Suprapubic skin (tissue), 4 donors: ENCODE data around the gene MMUT. TPM values are rescaled to one million over a fixed set of nuclear protein-coding genes. Genes with fewer than 3 reads are reported as not detected.

Experiments used
- DNase-seq, 2 donors: peaks; one replicate each; pipeline ENCODE4 v3.0.0-alpha.2; 2019; ENCODE audit warnings: low spot score in 2 of 2
- H3K27ac ChIP-seq: fragments of 200-600 bp; sonication (generic); one replicate; pipeline ENCODE4 v1.5.1; 2019
- H3K27me3 ChIP-seq: fragments of 200-600 bp; sonication (generic); one replicate; pipeline ENCODE4 v1.5.1; 2019
- H3K36me3 ChIP-seq: fragments of 200-600 bp; sonication (generic); one replicate; pipeline ENCODE4 v1.5.1; 2019
- H3K4me1 ChIP-seq: fragments of 200-600 bp; sonication (generic); one replicate; pipeline ENCODE4 v1.5.1; 2019
- H3K4me3 ChIP-seq: fragments of 200-600 bp; sonication (generic); one replicate; pipeline ENCODE4 v1.5.1; 2019; ENCODE audit warnings: mild to moderate bottlenecking
- H3K9me3 ChIP-seq: fragments of 200-600 bp; sonication (generic); one replicate; pipeline ENCODE4 v1.5.1; 2019
- EP300 ChIP-seq: sonication (generic); formaldehyde crosslinking; IDR thresholded peaks from one replicate; pipeline ENCODE4 v1.6.1; 2017; ENCODE audit warnings: antibody characterized with exemption
- POLR2A ChIP-seq, 2 donors: fragments of 450-650 bp; IDR thresholded peaks; one replicate each; pipeline ENCODE4 v1.6.1; 2017; ENCODE audit warnings: antibody characterized with exemption in 2 of 2, mild to moderate bottlenecking in 2 of 2, moderate library complexity in 2 of 2
- POLR2AphosphoS5 ChIP-seq, 3 donors: sonication (generic); formaldehyde crosslinking; IDR thresholded peaks; one replicate each; pipeline ENCODE4 v1.6.1; 2017; ENCODE audit warnings: antibody characterized with exemption in 3 of 3
- WGBS: methylation state at CpG from one replicate; pipeline ENCODE4 v1.1.5; 2018; 5-methylcytosine and 5-hydroxymethylcytosine counted together
- total RNA-seq, 4 donors: library from RNA; depleted of rRNA; stranded (reverse); fragments of >200 nt; gene quantifications; one replicate each; pipeline ENCODE4 v1.1.0, GENCODE V29; 2016
- TF ChIP-seq, protein P1 (sequence below), 2 donors: fragments of 200-600 bp in 1 of 2; fragments of 450-650 bp in 1 of 2; sonication (generic) in 1 of 2; IDR thresholded peaks; one replicate each; pipeline ENCODE4 v1.5.1; 2016 to 2019; ENCODE audit warnings: antibody characterized with exemption in 2 of 2, mild to moderate bottlenecking in 1 of 2, moderate library complexity in 1 of 2

Gene MMUT
- 10 to 100 TPM; 10.9 to 17.9 (median 16.1) TPM for total RNA-seq

DNA sequence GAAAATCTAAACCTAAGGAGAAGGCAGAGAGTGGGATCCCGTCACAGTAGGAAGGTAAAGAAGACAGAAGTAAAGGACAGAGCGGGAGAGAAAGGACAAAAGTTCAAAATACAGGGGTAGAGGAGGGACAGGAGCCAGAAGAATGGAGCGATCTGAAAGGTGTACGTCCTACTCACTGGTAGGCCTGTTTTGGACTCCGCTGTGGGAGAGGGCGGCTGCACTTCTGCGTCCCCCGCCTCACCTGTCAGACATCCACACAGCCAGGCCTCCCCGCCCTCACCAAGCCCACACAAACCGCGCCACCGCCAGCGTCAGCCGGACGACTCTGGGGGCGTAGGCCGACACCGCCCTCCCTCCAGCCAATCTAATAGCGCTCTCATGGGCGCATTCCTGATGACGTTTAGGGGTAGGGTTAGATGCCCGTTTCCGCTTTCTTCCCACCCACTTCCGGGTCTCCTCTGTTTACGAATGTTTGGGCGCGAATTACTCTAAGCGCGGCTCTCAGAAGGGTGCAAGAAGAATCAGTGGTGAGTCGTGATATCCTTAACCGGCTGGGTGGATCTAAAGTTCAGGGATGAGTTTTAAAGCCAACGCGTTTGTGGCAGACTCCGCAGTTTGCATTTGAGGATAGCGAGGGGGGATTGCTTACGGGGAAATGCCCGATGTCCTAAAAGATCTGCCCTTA, at the start of gene MMUT, which contains the start of gene CENPQ:
TSS of gene MMUT (minus strand) at position 327 of the 685 bp plus-strand sequence. CDS start 3,787 bp downstream, outside the sequence.
TSS of gene CENPQ (plus strand) at position 444 of the 685 bp plus-strand sequence. CDS start 6,807 bp downstream, outside the sequence.
- H3K27ac ChIP-seq = peak within 1 kb of the TSS; percentile 88
- H3K36me3 ChIP-seq = peaks cover 7% of the 10 kb centered on the region
- WGBS = 1% methylated on average over 34 of the region's 37 CpGs
- H3K4me1 ChIP-seq = peaks cover 38% of the 10 kb centered on the region
- peak within 1 kb of the TSS; percentile 77 for H3K4me3 ChIP-seq
- DNase-seq = peak; percentile 95 to 96
- H3K9me3 ChIP-seq = no peaks in the 10 kb centered on the region
- peak; percentile 31 for TF ChIP-seq EP300
- peak in 2 of 3 donors; percentile 73 to 95 for TF ChIP-seq POLR2AphosphoS5 (IDR thresholded peaks at IDR 0.05)
- TF ChIP-seq, protein P1, sequence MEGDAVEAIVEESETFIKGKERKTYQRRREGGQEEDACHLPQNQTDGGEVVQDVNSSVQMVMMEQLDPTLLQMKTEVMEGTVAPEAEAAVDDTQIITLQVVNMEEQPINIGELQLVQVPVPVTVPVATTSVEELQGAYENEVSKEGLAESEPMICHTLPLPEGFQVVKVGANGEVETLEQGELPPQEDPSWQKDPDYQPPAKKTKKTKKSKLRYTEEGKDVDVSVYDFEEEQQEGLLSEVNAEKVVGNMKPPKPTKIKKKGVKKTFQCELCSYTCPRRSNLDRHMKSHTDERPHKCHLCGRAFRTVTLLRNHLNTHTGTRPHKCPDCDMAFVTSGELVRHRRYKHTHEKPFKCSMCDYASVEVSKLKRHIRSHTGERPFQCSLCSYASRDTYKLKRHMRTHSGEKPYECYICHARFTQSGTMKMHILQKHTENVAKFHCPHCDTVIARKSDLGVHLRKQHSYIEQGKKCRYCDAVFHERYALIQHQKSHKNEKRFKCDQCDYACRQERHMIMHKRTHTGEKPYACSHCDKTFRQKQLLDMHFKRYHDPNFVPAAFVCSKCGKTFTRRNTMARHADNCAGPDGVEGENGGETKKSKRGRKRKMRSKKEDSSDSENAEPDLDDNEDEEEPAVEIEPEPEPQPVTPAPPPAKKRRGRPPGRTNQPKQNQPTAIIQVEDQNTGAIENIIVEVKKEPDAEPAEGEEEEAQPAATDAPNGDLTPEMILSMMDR (IDR thresholded peaks at IDR 0.05) = no peak
- TF ChIP-seq POLR2A (IDR thresholded peaks at IDR 0.05) = peak in 1 of 2 donors; percentile 50
- no peaks in the 10 kb centered on the region for H3K27me3 ChIP-seq

GRCh38 chr6:49509342-49509741, 46.3 kb upstream of the MMUT start:
- no peak overlapping the region for H3K4me3 ChIP-seq
- no peak for TF ChIP-seq EP300
- TF ChIP-seq POLR2AphosphoS5 (IDR thresholded peaks at IDR 0.05) = no peak
- no peak for TF ChIP-seq POLR2A (IDR thresholded peaks at IDR 0.05)
- TF ChIP-seq, protein P1 (IDR thresholded peaks at IDR 0.05) = no peak
- WGBS = 78% methylated on average over 3 of the region's 3 CpGs
- DNase-seq = no peak
- H3K9me3 ChIP-seq = no peaks in the 10 kb centered on the region
- no peaks in the 10 kb centered on the region for H3K36me3 ChIP-seq
- no peaks in the 10 kb centered on the region for H3K4me1 ChIP-seq
- no peaks in the 10 kb centered on the region for H3K27me3 ChIP-seq
- H3K27ac ChIP-seq = no peak overlapping the region

DNA sequence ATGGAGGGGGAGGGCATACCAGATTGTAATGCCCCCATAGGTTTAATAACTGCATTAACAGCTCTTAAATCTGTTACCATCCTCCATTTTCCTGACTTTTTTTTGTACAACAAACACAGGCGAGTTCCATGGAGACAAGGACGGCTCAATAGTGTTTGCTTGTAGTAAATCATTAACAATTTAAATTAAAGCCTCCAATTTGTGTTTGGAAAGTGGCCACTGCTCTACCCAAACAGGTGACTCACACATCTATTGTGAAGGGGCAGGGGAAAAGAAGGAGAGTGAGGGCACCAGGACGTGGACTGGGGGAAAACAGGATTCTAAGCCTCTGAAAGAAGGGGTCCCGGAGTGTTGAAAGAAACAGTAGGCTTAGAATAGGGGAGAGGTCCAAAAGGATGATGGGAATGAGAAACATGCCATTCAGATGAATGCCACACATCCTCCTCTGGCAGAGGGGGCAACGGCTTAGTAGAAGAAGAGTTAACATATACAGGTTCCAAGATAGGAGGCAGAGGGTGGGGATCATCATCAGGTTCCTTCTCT, 43.6 kb upstream of the MMUT start:
- Histone ChIP-seq H3K4me1 (no peaks in the 10 kb centered on the region), H3K4me3 (no peak overlapping the region), H3K9me3 (no peaks in the 10 kb centered on the region), H3K27ac (no peak overlapping the region), H3K36me3 (no peaks in the 10 kb centered on the region), H3K27me3 (no peaks in the 10 kb centered on the region)
- TF ChIP-seq POLR2AphosphoS5 (IDR thresholded peaks at IDR 0.05) = no peak
- TF ChIP-seq, protein P1 (IDR thresholded peaks at IDR 0.05) = no peak
- no peak for DNase-seq
- WGBS = 83% methylated on average over 5 of the region's 5 CpGs

DNA sequence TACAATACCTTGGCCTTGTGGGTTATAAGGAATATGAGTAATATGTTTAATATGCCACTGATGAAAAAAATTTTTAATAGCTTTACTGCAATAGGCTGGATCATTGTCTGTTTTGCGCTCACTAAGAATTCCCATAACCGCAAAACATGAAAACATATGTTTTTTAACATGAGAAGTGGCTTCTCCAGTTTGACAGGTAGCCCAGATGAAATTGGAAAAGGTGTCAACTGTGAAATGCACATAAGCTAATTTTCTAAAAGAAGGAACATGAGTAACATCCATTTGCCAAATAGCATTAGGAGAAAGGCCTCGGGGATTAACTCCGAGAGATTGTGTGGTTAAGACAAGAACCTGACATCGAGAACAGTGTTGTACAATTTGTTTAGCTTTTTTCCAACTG, 41.6 kb upstream of the MMUT start:
- no peaks in the 10 kb centered on the region for H3K36me3 ChIP-seq
- H3K4me1 ChIP-seq = no peaks in the 10 kb centered on the region
- H3K9me3 ChIP-seq = no peaks in the 10 kb centered on the region
- no peak overlapping the region for H3K27ac ChIP-seq
- WGBS = 54% methylated on average over 5 of the region's 5 CpGs
- no peak overlapping the region for H3K4me3 ChIP-seq
- TF ChIP-seq POLR2AphosphoS5 (IDR thresholded peaks at IDR 0.05) = no peak
- no peak for TF ChIP-seq POLR2A (IDR thresholded peaks at IDR 0.05)
- TF ChIP-seq, protein P1 (IDR thresholded peaks at IDR 0.05) = no peak
- TF ChIP-seq EP300 = no peak
- no peaks in the 10 kb centered on the region for H3K27me3 ChIP-seq
- no peak for DNase-seq

DNA sequence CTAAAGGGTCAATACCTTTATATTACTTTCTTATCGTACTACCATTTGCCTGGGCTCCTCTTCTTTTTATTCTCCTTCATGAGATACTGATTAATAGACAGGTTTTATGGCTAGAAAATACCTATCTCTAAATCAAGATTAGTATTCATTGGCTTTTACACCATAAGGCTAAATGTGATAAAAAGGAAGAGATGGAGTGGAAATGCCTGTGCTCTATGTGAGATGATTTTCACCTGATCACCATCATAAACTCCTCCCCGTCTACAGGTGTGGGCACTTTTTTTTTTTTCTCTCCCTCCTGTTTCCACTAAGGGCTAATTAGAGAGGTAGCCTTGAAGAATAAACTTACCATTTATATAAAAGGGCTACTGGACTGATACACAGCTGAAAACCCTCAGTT, 36.6 kb upstream of the MMUT start, which contains the start of gene GLYATL3:
TSS of gene GLYATL3 (plus strand) at position 301 of the 400 bp plus-strand sequence. CDS start 12,068 bp downstream, outside the sequence.
- H3K9me3 ChIP-seq = no peaks in the 10 kb centered on the region
- no peaks in the 10 kb centered on the region for H3K36me3 ChIP-seq
- no peak for TF ChIP-seq POLR2A (IDR thresholded peaks at IDR 0.05)
- TF ChIP-seq EP300 = no peak
- no peaks in the 10 kb centered on the region for H3K27me3 ChIP-seq
- DNase-seq = no peak
- H3K4me1 ChIP-seq = no peaks in the 10 kb centered on the region
- no peak within 1 kb of the TSS for H3K4me3 ChIP-seq
- H3K27ac ChIP-seq = no peak within 1 kb of the TSS
- WGBS = 79% methylated on average over 2 of the region's 2 CpGs
